IMR-90 (cell line): Measurements from ENCODE around the gene DUS2. TPM values are rescaled to one million over a fixed set of nuclear protein-coding genes. Genes with fewer than 3 reads are reported as not detected.

ENCODE experiments used
- ATAC-seq: fragments of 200-7000 bp; cut with Tn5 transposase; 2 replicates; pipeline ENCODE4 v1.9.1; 2020; ENCODE audit warnings: low read depth, mild to moderate bottlenecking, moderate library complexity
- BruUV-seq: library from RNA; stranded (reverse); fragments of 400-500 nt; replicated peaks from 2 replicates; lab custom pipeline; 2021; lab: Mats Ljungman, UMichigan
- CTCF ChIA-PET: fragments of 300-600 bp; formaldehyde crosslinking; extraction: SDS; loops from one replicate; lab custom pipeline; 2021; ENCODE audit warnings: antibody characterized with exemption; lab: Yijun Ruan, JAX
- POLR2A ChIA-PET: fragments of 300-600 bp; sonication (Branson Sonifier 250); formaldehyde crosslinking; loops from one replicate; lab custom pipeline; 2022; ENCODE audit warnings: antibody characterized with exemption; ENCODE audit not compliant: unreplicated experiment; lab: Charles Lee
- DNase-seq: peaks from one replicate; pipeline ENCODE4 v3.0.0; 2013
- H2AFZ ChIP-seq: replicated peaks from 2 replicates; pipeline ENCODE3; 2013; ENCODE audit warnings: low read length, mild to moderate bottlenecking; ENCODE audit not compliant: poor library complexity
- H2AK5ac ChIP-seq: 2 replicates; pipeline ENCODE4 v1.6.1; 2013; ENCODE audit warnings: low read depth, low read length, inconsistent platforms
- H2AK9ac ChIP-seq: replicated peaks from 2 replicates; pipeline ENCODE3; 2013; ENCODE audit warnings: mild to moderate bottlenecking, low read depth, low read length, moderate library complexity; ENCODE audit not compliant: poor library complexity
- H2BK120ac ChIP-seq: 2 replicates; pipeline ENCODE4 v1.6.1; 2013; ENCODE audit warnings: low read depth, low read length, inconsistent platforms
- H2BK15ac ChIP-seq: 3 replicates; pipeline ENCODE4 v1.6.1; 2013; ENCODE audit warnings: low read depth, low read length, inconsistent platforms
- H2BK20ac ChIP-seq: 2 replicates; pipeline ENCODE4 v1.6.1; 2013; ENCODE audit warnings: low read depth, mild to moderate bottlenecking, inconsistent platforms, low read length, moderate library complexity
- H2BK5ac ChIP-seq: 2 replicates; pipeline ENCODE4 v1.6.1; 2013; ENCODE audit warnings: mild to moderate bottlenecking, low read depth, low read length, inconsistent platforms; ENCODE audit not compliant: poor library complexity, severe bottlenecking
- H3K14ac ChIP-seq: replicated peaks from 2 replicates; pipeline ENCODE4 v1.6.1; 2013; ENCODE audit warnings: low read depth, low read length, inconsistent platforms
- H3K18ac ChIP-seq: 2 replicates; pipeline ENCODE4 v1.6.1; 2013; ENCODE audit warnings: low read depth, low read length, control low read depth
- H3K23ac ChIP-seq: 2 replicates; pipeline ENCODE4 v1.6.1; 2013; ENCODE audit warnings: low read depth, low read length, inconsistent platforms
- H3K27ac ChIP-seq: 2 replicates; pipeline ENCODE4 v1.5.1; 2013; ENCODE audit warnings: mild to moderate bottlenecking, control low read depth, low read length; ENCODE audit not compliant: insufficient read depth
- H3K27me3 ChIP-seq: 2 replicates; pipeline ENCODE4 v1.6.1; 2013; ENCODE audit warnings: low read length; ENCODE audit not compliant: control insufficient read depth, insufficient read depth
- H3K36me3 ChIP-seq: 2 replicates; pipeline ENCODE4 v1.6.1; 2013; ENCODE audit warnings: low read length, mixed read lengths; ENCODE audit not compliant: control insufficient read depth, insufficient read depth
- H3K4ac ChIP-seq: 2 replicates; pipeline ENCODE4 v1.6.1; 2013; ENCODE audit warnings: low read depth, low read length, inconsistent platforms
- H3K4me1 ChIP-seq: 2 replicates; pipeline ENCODE4 v1.6.1; 2013; ENCODE audit warnings: low read length, mixed read lengths; ENCODE audit not compliant: control insufficient read depth, insufficient read depth
- H3K4me2 ChIP-seq: 2 replicates; pipeline ENCODE4 v1.6.1; 2013; ENCODE audit warnings: low read depth, mild to moderate bottlenecking, control low read depth, low read length, moderate library complexity
- H3K4me3 ChIP-seq: 2 replicates; pipeline ENCODE4 v1.5.1; 2013; ENCODE audit warnings: low read depth, mild to moderate bottlenecking, control low read depth, low read length, moderate library complexity; ENCODE audit not compliant: insufficient read depth
- H3K56ac ChIP-seq: 2 replicates; pipeline ENCODE4 v1.6.1; 2013; ENCODE audit warnings: low read length, inconsistent platforms; ENCODE audit not compliant: insufficient read depth; ENCODE audit errors: extremely low read depth
- H3K79me1 ChIP-seq, 2 experiments: 2 replicates each; pipeline ENCODE4 v1.6.1; 2013; ENCODE audit warnings: low read length in 2 of 2, inconsistent platforms in 1 of 2, low read depth in 1 of 2
- H3K9ac ChIP-seq: 2 replicates; pipeline ENCODE4 v1.6.1; 2013; ENCODE audit warnings: low read depth, low read length, control low read depth
- H3K9me1 ChIP-seq: 2 replicates; pipeline ENCODE4 v1.6.1; 2013; ENCODE audit warnings: low read length, inconsistent platforms; ENCODE audit not compliant: insufficient read depth
- H3K9me3 ChIP-seq: 2 replicates; pipeline ENCODE4 v1.6.1; 2013; ENCODE audit warnings: low read length; ENCODE audit not compliant: control insufficient read depth, insufficient read depth
- H4K20me1 ChIP-seq: 2 replicates; pipeline ENCODE4 v1.6.1; 2013; ENCODE audit warnings: low read length, inconsistent platforms; ENCODE audit not compliant: insufficient read depth
- H4K5ac ChIP-seq: 2 replicates; pipeline ENCODE4 v1.6.1; 2013; ENCODE audit warnings: mild to moderate bottlenecking, low read depth, low read length, control low read depth
- H4K8ac ChIP-seq, 2 experiments: 2 replicates each; pipeline ENCODE4 v1.6.1; 2013; ENCODE audit warnings: low read depth in 2 of 2, low read length in 2 of 2, control low read depth in 1 of 2, inconsistent platforms in 1 of 2
- H4K91ac ChIP-seq: 2 replicates; pipeline ENCODE4 v1.6.1; 2013; ENCODE audit warnings: low read depth, low read length, inconsistent platforms; ENCODE audit not compliant: insufficient read depth
- CTCF ChIP-seq: conservative IDR thresholded peaks from 2 replicates; pipeline ENCODE4 v1.5.1; 2012; ENCODE audit warnings: mild to moderate bottlenecking, low read depth, low read length, improper control_type of control experiment
- MAZ ChIP-seq: IDR thresholded peaks from 2 replicates; pipeline ENCODE4 v1.6.1; 2012; ENCODE audit warnings: low read depth, mild to moderate bottlenecking, low read length, improper control_type of control experiment, moderate library complexity, borderline replicate concordance
- RFX5 ChIP-seq: IDR thresholded peaks from 2 replicates; pipeline ENCODE4 v1.8.0; 2012; ENCODE audit warnings: low read depth, mild to moderate bottlenecking, low read length, moderate library complexity
- WGBS, 2 experiments: methylation state at CpG; one replicate each; pipeline versions ENCODE4 v1.1.5 to v1.1.7; 2013; ENCODE audit warnings: missing lambda C conversion rate in 2 of 2; ENCODE audit not compliant: insufficient read length in 1 of 2; ENCODE audit errors: extremely low coverage in 2 of 2; 5-methylcytosine and 5-hydroxymethylcytosine counted together
- dilution Hi-C: fragments of 300-500 bp; cut with HindIII; formaldehyde crosslinking; loops from one replicate; pipeline ENCODE4 v1.14.3; 2018; ENCODE audit warnings: low sequenced_read_pairs; ENCODE audit not compliant: unreplicated experiment
- in situ Hi-C: fragments of 300-500 bp; cut with MboI; formaldehyde crosslinking; loops from 3 replicates; pipeline ENCODE4 v1.14.3; 2019; ENCODE audit warnings: low sequenced_read_pairs, inconsistent platforms, mixed read lengths
- intact Hi-C: fragments of 100-400 bp; cut with micrococcal nuclease; formaldehyde crosslinking; loops from 2 replicates; pipeline ENCODE4 v1.10.0; 2022
- polyA plus RNA-seq, 3 experiments: library from polyadenylated mRNA; depleted of rRNA; stranded (reverse); fragments of >200 nt; gene quantifications; 2 replicates each; pipeline ENCODE4 v1.2.3, GENCODE V29; 2012; ENCODE audit warnings: low replicate concordance in 1 of 3
- total RNA-seq: library from RNA; depleted of rRNA; stranded (reverse); fragments of >200 nt; gene quantifications from 2 replicates; pipeline ENCODE4 v1.2.3, GENCODE V29; 2012

The DUS2 gene
- total and polyA plus RNA-seq, 2 of the 4 experiments (the other 2 are of a cell fraction), result 15.8 to 30.5 TPM

GRCh38 chr16:68005211-68005610 is 17.9 kb upstream of the DUS2 start:
- H4K8ac ChIP-seq, result no peak overlapping the region
- no TSS peak for BruUV-seq

More at GRCh38 chr16:68005211-68005610, 17.9 kb upstream of the DUS2 start:
- in situ Hi-C loops, result no loop called here
- H2BK5ac ChIP-seq, result no peak overlapping the region
- H3K4me3 ChIP-seq, result no peak overlapping the region
- H3K18ac ChIP-seq, result no peak overlapping the region
- ChIA-PET POLR2A (no interaction called here), CTCF (interaction anchor here (1.7 kb wide), 1 partner anchor 36 kb away, joined by 5 read pairs; no protein-coding TSS in a partner anchor)
- no peaks in the 10 kb centered on the region for H4K20me1 ChIP-seq
- H3K27ac ChIP-seq, result no peak overlapping the region
- no peaks in the 10 kb centered on the region for H3K9me3 ChIP-seq
- H3K27me3 ChIP-seq, result peaks cover 5% of the 10 kb centered on the region
- no peak overlapping the region for H2BK15ac ChIP-seq
- H4K91ac ChIP-seq, result no peak overlapping the region
- ATAC-seq (no peak), DNase-seq (no peak)
- no peak overlapping the region for H3K14ac ChIP-seq
- peaks cover 5% of the 10 kb centered on the region for H3K9me1 ChIP-seq
- no peak overlapping the region for H3K4ac ChIP-seq
- no peak overlapping the region for H2AFZ ChIP-seq
- H3K79me1 ChIP-seq, result no peaks in the 10 kb centered on the region
- dilution Hi-C loops, result no loop called here
- WGBS, 2 experiments, result no CpG with 5 or more reads among the region's 9 CpGs
- peaks cover 2% of the 10 kb centered on the region for H3K4me1 ChIP-seq
- TF ChIP-seq CTCF (no peak), MAZ (no peak), RFX5 (no peak)
- no peak overlapping the region for H3K23ac ChIP-seq
- H2BK120ac ChIP-seq, result no peak overlapping the region
- H2AK5ac ChIP-seq, result no peak overlapping the region
- no peak overlapping the region for H4K5ac ChIP-seq
- intact Hi-C loops, result no loop called here
- no peak overlapping the region for H2AK9ac ChIP-seq
- H3K56ac ChIP-seq, result no peak overlapping the region
- H2BK20ac ChIP-seq, result no peak overlapping the region
- no peaks in the 10 kb centered on the region for H3K36me3 ChIP-seq
- H3K9ac ChIP-seq, result no peak overlapping the region
- no peak overlapping the region for H3K4me2 ChIP-seq
